HG03135 (cell line): Measurements from ENCODE around the gene NCBP3.

Experiments
- ATAC-seq: cut with Tn5 transposase; IDR thresholded peaks from one replicate; pipeline ENCODE4 v1.9.1; 2021; ENCODE audit warnings: mild to moderate bottlenecking, moderate library complexity; ENCODE audit not compliant: unreplicated experiment

NCBP3 gene, protein sequence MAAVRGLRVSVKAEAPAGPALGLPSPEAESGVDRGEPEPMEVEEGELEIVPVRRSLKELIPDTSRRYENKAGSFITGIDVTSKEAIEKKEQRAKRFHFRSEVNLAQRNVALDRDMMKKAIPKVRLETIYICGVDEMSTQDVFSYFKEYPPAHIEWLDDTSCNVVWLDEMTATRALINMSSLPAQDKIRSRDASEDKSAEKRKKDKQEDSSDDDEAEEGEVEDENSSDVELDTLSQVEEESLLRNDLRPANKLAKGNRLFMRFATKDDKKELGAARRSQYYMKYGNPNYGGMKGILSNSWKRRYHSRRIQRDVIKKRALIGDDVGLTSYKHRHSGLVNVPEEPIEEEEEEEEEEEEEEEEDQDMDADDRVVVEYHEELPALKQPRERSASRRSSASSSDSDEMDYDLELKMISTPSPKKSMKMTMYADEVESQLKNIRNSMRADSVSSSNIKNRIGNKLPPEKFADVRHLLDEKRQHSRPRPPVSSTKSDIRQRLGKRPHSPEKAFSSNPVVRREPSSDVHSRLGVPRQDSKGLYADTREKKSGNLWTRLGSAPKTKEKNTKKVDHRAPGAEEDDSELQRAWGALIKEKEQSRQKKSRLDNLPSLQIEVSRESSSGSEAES

DNA sequence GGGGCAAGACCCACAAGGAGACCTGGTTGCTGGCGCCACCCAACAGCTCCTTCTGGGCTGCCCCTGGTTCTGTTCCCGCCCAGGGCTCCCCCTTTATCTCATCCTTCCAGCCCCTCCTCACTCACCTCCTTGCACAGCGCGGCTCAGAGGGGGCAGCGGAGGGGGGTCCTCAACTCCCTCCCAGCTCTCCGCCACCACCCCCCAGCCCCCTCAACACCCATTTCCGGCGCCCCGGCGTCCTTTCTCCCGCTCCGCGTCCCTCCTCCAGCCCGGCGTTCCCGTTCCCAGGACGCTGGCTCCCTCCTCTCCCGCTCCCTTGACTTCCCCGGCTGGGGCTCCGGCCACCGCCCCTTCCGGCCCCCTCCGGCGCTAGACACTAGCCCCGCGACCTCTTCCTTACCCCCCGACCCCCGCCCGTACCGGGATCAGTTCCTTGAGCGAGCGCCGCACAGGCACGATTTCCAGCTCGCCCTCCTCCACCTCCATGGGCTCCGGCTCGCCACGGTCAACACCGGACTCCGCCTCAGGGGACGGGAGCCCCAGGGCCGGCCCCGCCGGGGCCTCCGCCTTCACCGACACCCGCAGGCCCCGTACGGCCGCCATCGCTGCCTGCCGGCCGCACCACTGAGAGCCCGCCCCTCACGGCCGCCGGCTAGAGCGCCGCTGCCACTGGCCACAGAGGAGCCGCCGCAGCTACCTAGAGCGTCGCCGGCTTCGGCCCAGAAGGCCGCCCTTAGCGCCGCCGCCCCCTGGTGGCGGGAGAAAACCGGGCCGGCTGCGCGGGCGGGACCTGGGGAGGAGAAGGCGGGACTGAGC is at the start of gene NCBP3:
Gene NCBP3, minus strand, starts transcription at position 626 of the 816 bp plus-strand sequence. Its CDS starts 23 bp downstream, at position 603.
- peak; percentile 95 for ATAC-seq

DNA sequence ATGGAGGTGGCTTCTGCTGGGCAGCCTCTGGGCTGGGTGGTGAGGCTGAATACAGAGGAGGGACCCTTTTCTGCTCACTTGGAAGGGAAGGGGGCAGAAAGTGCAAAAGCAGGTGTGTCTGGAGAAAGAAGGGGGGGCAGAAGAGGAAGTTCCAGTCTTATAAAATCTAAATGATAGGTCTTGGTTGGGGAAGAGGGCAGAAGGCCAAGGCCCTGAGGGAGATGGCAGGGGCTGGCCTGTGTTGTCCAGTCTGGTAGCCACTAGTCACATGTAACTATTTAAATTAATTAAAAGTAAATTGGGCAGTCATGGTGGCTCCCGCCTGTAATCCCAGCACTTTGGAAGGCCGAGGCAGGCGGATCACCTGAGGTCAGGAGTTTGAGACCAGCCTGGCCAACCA is 49.3 kb upstream of the NCBP3 start:
- ATAC-seq: no peak

DNA sequence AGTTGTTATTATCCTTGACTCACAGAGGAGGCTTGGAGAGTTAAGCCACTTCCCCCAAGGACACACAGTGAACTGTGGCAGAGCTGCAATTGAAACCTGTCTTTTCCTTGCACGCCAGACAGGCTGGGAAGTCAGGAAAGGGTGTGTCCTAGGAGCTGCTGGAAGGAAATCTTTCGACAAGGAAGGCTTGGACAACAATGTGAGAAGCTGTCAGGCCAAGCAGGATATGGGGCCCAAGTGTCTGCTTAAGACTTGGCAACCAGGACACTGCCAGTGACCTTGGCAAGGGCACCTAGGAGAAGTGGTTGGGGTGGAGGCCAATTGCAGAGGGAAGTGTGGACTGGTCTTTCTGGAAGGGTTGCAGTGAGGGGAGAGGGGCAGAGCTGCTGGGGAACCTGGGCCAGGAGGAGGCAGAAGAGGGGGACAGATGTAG is 48.9 kb upstream of the NCBP3 start:
- ATAC-seq: no peak

DNA sequence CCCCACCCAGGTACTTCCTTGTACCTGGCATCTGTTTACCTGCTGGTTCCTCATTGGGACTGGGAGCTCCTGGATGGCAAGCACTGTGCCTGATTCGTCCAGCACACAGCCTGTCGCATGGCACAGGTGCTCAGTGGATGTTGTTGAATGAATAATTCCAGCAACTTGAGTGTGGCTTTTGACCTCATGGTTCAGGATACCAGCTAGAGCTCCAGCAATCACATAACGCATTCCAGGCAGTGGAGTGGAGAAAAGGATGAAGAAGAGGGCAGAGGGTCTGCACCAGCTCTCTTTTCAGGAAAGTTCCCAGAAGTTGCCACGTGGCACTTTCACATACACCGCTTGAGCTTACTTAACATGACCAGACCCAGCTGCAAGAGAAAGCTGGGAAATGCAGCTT is 48.1 kb upstream of the NCBP3 start:
- no peak for ATAC-seq

DNA sequence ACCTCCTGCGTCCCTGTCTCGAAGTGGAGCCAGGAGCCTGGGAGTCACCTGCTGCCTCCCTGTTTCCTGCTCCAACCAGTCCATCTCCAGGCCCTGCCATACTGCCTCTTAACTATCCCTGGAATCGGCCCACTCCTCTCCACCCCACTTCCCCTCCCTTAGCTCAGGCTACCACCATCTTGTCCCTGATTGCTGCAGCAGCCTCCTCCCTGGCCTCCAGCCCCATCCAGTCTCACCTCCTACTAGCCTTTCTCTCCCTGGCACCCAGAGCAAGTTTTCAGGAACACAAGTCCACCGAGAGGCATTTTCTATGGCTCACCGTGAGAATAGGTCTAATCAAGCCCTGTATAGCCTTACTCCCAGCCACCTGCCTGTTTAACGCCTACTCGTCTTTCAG is 47.7 kb upstream of the NCBP3 start:
- no peak for ATAC-seq

DNA sequence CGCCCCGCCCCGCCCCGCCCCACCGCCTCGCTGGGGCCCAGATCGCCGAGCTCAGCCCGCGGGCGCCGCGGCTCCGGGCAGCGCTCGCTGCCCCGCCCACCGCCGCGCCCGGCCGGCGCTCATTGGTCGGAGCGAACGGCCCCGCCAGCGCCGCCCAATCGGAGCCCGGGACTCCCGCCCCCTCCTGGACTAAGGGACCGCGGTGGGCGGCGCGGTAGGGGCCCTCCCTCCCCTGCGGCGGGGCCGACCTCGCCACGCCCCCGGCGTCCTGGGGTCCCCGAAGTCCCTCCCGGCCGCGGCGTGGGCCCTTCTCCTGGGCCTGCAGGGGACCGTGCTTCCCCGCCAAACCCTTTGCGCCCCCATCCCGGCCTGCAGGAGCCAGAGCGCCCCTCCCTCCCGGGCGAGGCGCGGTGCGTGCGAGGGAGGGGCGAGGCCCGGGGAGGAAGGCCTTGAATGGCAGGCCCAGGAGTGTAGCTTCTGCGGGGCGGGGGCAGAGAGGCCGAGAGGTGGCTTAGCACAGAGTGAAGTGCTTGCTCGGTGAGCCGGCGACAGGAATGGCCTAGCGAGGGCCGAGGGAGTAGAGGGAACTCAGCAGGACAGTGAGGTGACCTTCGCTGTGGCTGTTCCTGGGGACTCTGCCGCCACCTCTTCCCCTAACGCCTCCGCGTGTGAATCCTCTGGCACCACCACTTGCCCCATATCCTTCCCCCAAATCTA is 47.1 kb upstream of the NCBP3 start, which contains the start of gene CAMKK1:
Gene CAMKK1, minus strand, starts transcription at position 51 of the 717 bp plus-strand sequence. CDS start 7,366 bp downstream, outside the sequence.
- peak; percentile 84 for ATAC-seq

DNA sequence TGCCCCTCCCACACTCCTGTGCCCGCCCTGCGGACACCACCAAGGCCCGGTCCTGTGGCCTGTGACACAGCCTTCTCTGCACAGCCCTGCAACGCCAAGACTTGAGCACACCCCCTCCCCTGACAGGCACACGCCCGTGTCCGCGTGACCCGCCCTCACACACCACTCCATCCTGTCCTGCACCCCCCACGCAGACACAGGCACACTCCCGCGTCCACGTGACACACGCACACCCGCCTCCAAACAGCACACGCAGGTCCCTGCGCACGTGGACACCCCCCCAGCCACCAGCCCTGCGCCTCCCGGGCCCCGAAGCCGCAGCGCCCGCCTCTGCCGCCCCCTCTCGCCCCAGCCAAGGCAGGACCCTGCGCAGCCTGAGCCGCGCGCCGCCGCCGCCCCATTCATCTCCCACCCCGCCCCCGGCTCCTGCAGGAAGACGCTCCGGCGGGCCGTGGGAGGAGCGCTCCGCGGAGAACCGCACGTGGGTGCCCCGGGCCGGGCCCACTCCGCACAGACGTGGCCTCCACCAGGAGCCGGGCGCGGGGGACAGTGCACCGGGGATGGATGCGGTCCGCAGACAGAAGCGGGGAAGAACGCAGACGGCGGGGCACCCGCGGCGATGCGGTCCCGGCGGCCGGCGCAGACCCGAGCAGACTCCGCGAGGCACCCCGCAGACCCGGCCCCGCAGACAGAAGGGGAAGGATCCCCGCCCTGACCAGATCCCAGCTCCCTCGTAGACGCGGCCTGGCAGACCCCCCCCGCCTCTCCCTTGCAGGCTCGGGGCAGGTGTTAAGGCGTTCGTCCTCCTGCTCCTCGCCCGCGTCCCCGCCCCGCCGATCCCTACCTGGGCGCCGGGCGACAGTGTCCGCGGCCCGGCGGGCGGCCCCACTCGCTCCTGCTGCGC is 46.3 kb upstream of the NCBP3 start:
- peak; percentile 19 for ATAC-seq

DNA sequence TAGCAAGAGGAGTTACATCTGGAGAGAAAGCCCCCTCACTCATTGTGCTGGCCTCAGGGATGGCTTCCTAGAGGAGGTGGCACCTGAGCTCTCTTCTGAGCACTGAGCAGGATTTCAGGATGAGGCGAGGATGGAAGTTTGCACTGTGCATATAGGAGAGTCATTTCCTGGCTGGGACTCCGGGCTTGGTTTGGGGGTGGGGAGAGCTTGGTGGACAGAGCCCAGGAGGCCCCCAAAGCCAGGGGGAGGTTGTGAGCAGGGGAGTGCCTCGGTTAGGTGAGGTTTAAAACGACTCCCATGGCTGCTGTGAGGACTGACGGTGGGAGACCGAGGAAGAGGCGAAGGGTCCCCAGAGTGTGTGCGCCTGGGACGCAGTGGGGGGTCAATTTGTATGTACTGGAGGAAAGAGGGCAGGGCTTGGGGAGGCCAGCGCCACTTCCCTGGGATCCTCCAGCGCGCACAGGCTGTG is 45.6 kb upstream of the NCBP3 start:
- no peak for ATAC-seq

DNA sequence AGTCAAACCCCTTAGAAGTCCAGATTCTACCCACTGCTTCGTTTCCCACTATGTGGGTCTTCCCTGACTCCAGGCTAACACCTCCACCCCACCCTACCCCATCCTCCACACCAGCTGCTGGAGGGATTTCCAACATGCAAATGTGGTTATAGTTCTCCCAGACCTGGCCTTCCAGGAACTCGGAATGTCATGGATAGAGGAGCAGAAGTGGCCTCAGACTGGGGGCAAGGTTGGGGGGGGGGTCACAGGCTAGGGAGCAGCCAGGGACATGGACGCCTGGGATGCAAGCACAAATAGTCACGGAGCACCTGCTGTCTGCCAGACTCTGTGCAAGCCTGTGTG is 44.8 kb upstream of the NCBP3 start:
- ATAC-seq: no peak

DNA sequence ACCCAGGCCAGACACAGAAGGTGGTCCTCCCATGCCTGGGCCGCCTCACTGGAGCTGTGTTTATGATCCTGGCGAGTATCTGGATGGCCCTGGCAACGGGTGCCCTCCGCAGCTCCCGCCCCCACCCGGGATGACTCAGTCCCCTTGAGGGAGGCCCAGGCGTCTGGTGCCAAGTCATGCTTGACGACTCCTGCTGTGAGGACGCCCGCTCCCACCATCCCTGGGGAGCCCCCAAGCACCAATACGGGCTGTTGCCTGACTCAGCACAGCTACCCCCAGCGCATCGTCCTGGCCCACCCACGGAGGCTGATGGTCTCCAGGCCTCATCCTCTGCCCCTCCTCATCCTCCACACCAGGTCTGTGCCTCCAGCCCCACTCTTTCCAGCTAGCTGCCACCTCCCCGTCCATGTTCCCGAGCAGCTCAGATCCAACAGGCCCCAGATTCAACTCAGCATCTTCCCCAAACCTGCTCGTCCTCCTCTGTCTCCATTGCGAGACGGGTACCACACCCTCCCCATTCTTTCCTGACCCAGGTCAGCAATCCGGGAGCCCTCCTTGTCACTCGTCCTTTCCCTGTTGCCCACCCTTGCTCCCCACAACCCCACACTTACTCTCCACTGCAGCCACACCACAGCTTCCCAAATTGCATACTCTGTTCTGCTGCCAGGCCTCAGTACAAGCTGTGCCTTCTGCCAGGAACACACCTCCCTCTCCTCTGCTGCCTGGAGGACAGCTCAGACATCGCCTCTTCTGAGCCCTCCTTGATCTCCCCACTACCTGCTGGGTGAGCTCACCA is 44.2 kb upstream of the NCBP3 start:
- no peak for ATAC-seq

DNA sequence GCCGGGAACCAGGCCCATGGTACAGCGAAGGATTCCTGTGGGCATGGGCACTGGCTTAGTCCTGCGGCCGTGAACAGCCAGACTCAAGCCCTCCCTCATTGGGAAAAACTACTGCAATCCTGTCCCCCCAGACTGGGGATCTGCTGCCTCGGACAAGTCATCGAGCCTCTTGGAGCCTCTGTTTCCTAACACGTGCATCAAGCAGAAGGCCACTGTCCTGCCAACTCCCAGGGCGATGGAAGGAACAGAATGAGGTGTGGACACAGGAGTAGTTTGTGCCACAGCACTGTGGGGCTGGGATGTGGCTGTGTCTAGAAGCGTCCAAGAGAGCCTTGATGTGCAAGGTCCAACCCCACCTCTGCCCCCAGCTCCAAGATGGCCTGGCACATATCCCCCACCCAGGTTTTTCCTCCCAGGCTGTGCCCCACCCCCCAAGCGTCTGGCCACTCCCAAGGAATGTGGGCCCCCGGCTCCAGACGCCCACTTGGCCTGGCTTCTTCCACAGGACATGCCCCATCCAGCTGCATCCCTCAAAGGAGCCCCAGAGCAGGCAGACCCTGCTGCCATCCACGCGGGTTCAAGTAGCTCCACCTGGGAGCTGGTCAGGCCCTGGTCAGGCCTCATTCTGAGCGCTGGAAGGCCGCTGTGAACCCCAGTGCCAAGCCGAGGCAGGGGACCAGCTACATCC is 43.4 kb upstream of the NCBP3 start:
- ATAC-seq: no peak

DNA sequence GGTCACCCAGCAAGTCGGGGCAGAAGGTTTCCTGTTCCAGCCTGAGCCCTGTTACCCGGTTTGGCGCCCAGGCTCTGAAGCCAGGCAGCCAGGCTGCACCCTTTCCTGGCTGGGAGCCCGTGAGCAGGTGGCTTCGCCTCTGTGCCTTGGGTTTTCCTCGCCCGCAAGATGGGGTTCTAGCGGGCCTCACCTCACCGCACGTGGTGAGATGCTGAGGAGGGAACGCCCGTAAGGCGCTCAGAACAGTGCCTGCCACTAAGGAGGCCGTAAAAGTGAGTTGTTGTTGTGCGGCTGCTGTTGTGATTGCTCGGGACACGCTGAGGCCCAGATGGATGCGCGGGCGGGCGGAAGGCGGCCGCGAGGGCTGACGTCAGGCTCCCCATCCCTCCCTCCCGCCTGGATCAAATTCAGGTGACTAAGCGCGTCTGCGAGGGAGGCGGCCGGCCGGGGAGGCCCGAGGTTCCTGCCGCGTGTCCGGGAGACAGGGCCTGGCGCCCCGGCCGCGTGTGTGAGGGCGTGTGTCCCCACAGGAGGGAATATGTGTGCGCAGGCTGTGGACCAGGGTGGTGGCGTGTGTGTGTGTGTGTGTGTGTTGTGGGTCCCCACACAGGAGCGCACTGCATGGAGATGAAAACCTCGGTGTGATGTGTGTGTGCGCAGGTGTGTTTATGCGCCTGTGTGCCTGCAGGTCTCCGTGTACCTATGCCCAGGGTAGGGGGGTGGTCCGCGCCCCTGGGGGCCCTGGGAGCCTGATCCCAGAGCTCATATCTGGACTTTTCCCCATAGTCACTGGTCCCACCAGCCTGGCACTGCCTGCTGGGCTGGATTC is 42.5 kb upstream of the NCBP3 start:
- ATAC-seq: no peak

DNA sequence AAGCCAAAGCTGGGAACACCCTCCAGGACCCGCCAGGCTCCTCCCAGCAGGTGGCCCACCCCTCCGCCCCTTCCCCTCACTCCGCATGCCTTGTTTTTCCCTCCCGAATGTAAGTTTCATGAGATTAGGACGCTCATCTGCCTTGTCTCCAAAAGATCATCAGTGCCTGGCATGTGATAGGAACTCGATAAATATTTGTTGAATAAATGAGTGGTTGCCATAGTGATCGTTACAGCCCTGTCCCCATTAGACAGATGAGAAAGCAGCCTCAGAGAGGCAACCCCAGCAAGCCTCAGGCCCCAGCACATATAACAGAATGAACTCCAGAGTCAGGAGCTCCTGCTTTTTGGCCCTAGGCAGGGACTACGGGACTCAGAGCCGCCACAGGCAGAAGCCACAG is 41.8 kb upstream of the NCBP3 start:
- ATAC-seq: no peak

DNA sequence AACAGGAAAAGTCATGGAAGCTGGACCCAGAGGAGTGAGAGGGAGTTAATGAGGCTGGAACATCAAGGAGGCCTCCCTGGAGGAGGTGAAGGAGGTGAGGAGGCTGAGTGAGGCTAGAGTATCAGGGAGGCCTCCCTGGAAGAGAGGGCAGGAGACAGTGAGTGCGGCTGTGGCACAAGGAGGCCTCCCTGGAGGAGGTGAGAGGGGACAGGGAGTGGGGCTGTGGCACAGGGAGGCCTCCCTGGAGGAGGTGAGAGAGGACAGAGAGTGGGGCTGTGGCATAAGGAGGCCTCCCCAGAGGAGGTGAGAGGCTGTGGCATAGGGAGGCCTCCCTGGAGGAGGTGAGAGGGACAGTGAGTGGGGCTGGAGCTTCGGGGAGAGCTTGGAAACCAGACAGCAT is 41.3 kb upstream of the NCBP3 start:
- ATAC-seq: no peak

DNA sequence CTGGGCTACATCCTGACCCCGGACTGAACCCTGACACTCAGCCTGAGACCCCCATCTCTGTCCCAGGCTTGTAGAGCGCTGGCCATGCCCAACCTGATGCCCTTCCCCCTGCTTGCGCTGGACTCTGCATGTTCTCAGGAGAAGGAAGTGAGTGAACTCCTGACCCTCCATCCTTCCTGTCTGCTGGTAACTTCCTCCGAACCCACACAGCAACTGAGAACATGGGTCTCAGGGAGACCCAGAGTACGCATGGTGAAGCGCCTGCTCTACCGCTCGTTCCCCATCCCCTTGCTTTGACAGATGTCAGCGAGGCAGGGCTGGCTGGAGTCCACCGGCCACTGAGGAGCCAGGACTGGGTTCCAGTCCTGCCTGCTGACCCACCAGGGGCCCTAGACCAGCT is 40.7 kb upstream of the NCBP3 start:
- ATAC-seq: no peak

DNA sequence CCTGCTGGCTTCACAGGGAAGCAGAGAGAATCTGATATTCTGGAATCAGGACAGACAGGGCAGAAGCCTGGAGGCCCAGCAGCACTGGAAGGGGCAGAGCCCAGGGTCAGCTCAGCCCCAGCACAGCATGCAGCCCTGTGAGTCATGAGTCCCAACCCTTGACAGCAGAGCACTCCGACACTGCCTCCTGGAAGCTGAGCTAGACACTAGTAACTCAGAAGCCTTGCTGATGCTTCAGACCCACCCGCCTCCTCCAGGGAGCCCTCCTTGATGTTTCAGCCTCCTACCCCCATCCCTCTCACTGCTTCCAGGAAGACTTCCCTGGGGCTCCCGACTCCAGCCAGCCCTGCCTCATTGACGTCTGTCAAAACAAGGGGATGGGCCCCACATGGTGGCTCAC is 39.9 kb upstream of the NCBP3 start:
- ATAC-seq: no peak

DNA sequence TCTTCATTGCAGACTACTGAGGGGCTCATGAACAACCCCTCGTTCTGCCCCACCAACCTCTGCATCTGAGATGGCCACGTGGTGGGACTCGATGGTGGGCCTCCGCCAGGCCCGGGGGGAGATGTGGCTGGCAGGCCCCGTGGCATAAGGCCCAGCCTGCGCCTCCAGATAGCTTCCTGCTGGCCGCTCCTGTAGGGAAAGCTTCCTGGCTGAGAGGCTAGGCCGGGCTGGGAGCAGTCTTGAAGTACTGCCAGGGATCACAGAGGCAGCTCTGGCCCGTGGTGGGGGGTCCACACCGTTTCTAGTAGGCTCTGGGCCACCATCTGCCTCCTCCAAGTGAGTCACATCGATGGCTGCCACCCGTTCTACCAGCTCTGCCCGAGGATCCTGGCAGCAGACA is 39.2 kb upstream of the NCBP3 start:
- no peak for ATAC-seq

DNA sequence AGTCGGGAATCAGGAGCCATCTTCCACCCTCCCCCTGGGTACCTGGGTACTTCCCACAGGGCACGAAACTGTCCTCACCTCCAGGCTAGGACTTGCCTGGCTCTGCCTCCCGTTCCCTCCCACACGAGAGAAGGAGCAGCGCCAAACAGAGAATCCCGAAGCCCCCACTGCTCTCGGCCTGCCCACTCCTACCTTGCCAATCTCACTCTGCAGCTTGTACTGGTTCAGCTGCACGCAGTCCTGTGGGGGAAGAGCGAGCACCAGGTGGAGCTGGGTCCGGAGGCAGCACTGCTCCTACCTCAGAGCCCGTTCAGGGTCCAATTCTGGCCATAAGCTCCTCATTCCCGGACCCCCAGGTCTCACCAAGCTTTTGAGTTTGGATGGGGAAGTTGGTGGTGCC is 38.1 kb upstream of the NCBP3 start:
- no peak for ATAC-seq
